ENCODE data around the gene TMEM244.
A peak's percentile ranks its signal among the peaks of the same experiment; 100 is the strongest.
"Not testable (repeated sequence)": the region's sequence is repeated elsewhere in the genome, so short reads cannot be mapped to it uniquely, and the experiment has no call there.

TMEM244 gene

GRCh38 chr6:129807141-129807540 lies 54.0 kb downstream of the TMEM244 start:
- not testable (repeated sequence) for DNase-seq (ENCODE audit: low read depth)

- DNase-seq (ENCODE audit: low read depth) = not testable (repeated sequence)
Observed at GRCh38 chr6:129802920-129803319, 58.2 kb downstream of the TMEM244 start.

GRCh38 chr6:129801909-129802308 lies 59.2 kb downstream of the TMEM244 start:
- no peak for DNase-seq (ENCODE audit: low read depth)

GRCh38 chr6:129795261-129795660 lies 65.9 kb downstream of the TMEM244 start:
- peak; percentile 33 for DNase-seq (ENCODE audit: low read depth)

- no peak for DNase-seq (ENCODE audit: low read depth)
Observed at GRCh38 chr6:129793447-129793846, 67.7 kb downstream of the TMEM244 start.

- DNase-seq (ENCODE audit: low read depth) = no peak
Observed at GRCh38 chr6:129792049-129792448, 69.1 kb downstream of the TMEM244 start.

GRCh38 chr6:129790785-129791184 lies 70.3 kb downstream of the TMEM244 start:
- DNase-seq (ENCODE audit: low read depth) = no peak

GRCh38 chr6:129789974-129790373 lies 71.1 kb downstream of the TMEM244 start:
- DNase-seq (ENCODE audit: low read depth) = no peak

- no peak for DNase-seq (ENCODE audit: low read depth)
Observed at GRCh38 chr6:129787816-129788215, 73.3 kb downstream of the TMEM244 start.

GRCh38 chr6:129786548-129786947 lies 74.6 kb downstream of the TMEM244 start:
- DNase-seq (ENCODE audit: low read depth) = no peak

- DNase-seq (ENCODE audit: low read depth) = no peak
Observed at GRCh38 chr6:129785756-129786135, 75.4 kb downstream of the TMEM244 start.

GRCh38 chr6:129785047-129785755 lies 75.9 kb downstream of the TMEM244 start:
- DNase-seq (ENCODE audit: low read depth) = no peak

Measured in HS-27A (cell line).